Measurements from ENCODE around the gene TMEM239. TPM values are rescaled to one million over a fixed set of nuclear protein-coding genes. Genes with fewer than 3 reads are reported as not detected.

TMEM239 gene
- polyA plus RNA-seq, 5 donors = 0.03 to 0.06 (median 0.04) TPM; not detected in 1

- DNase-seq = no peak
These were observed 30.5 kb downstream of the TMEM239 start for GRCh38 chr20:2846698-2847097.

DNA sequence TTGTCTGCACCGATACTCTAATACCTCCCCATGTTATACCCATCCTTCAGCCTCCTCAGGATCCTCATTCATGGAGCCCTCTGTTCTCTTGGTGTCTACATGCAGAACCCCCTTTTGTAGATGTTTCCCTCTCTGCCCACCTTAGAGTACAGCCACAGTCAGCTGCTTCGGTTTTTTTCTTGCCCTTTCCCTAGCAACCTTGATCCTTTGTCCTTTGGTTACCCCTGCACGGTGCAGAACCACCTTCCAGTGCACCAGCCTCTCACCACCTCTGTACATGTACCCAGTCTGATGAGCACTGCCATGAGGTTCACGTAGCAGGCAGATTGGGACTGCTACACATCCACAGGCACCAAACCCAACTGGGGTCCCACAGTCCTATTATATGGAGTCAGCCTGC lies 31.6 kb downstream of the TMEM239 start:
- no peak for DNase-seq

DNA sequence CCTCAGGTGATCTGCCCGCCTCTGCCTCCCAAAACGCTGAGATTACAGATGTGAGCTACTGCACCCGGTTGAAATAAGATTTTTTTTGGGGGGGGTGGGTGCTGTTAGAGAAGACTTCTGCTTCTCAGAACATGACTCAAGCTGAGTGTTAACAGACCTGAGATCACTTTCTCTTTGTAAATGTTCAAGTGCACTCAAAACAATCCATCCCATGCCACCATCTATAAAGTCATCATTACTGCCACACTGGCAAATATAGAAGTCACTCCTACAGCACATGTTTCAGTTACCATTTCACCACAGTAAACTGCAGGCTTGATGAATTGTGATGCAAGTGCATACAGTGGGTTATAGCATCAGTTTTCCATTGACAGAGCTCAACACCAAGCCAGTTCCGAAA lies 33.4 kb downstream of the TMEM239 start:
- DNase-seq = no peak

DNA sequence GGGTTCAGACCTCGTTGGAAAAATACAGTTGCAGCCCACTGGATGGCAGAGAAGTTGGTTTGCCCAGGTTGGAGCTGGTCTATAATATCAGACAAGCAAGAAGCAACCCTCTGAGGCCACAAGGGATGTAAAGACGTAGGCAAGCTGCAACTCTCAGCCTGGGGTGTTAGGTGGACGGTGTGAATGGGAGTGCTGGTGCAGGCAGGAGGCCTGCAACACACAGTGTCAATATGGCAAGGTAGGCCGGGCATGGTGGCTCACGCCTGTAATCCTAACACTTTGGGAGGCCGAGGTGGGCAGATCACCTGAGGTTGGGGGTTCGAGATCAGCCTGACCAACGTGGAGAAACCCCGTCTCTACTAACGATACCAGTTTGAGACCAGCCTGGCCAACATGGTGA lies 34.9 kb downstream of the TMEM239 start:
- no peak for DNase-seq

DNA sequence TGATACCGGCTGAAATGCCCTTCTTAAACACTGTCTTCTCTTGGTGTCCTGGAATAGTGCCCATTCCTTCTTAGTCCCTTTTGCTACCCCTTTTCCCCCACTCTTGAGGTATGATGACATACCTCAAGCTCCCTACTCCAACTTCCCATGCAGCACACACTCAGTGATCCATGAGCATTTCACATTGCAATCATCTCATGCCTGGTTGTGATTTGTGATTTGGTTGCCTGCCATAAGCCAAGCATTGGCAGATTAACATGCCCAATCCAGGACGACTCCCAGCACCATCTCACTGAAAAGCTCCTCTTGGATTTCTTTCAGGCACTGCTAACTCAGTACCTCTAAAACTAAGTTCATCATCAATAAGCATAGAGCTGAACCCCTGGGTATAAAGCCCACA lies 42.4 kb downstream of the TMEM239 start:
- DNase-seq = no peak

GRCh38 chr20:2859330-2860121 lies 43.4 kb downstream of the TMEM239 start:
- no peak for DNase-seq

GRCh38 chr20:2864626-2865025 lies 48.5 kb downstream of the TMEM239 start:
- DNase-seq = no peak

DNA sequence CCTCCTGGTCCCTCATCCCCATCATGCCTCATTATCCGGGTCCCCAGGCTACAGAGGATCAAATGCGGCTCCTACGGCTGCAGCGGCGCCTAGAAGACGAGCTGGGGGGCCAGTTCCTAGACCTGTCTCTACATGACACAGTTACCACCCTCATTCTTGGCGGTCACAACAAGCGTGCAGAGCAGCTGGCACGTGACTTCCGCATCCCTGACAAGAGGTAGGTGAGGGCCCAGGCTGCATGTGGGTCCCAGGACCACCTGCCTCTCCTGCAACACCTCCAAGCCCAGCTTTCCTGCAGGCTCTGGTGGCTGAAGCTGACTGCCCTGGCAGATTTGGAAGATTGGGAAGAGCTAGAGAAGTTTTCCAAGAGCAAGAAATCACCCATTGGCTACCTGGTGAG lies 48.9 kb downstream of the TMEM239 start:
- no peak for DNase-seq

DNA sequence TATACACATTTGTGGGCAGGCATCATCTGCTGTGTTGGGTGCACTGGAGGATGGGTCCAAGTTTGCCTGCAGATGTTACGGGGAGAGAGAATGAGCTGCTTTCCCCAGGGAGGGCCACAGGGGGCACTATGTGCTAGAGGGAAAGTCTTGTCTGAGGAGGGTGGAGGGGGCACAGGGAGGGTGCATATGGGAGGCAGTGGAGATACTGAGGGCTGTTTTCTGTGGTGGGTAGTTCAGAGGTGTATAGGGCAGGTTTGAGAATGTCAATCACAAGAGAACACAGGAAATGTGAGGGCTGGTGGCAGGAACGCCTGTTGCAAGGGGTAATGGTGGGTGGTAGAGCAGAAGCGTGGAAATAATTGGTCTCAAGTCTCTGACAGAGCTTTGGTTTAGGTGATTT lies 49.5 kb downstream of the TMEM239 start:
- no peak for DNase-seq

- no peak for DNase-seq
These were observed 50.1 kb downstream of the TMEM239 start for GRCh38 chr20:2866236-2866635.

DNA sequence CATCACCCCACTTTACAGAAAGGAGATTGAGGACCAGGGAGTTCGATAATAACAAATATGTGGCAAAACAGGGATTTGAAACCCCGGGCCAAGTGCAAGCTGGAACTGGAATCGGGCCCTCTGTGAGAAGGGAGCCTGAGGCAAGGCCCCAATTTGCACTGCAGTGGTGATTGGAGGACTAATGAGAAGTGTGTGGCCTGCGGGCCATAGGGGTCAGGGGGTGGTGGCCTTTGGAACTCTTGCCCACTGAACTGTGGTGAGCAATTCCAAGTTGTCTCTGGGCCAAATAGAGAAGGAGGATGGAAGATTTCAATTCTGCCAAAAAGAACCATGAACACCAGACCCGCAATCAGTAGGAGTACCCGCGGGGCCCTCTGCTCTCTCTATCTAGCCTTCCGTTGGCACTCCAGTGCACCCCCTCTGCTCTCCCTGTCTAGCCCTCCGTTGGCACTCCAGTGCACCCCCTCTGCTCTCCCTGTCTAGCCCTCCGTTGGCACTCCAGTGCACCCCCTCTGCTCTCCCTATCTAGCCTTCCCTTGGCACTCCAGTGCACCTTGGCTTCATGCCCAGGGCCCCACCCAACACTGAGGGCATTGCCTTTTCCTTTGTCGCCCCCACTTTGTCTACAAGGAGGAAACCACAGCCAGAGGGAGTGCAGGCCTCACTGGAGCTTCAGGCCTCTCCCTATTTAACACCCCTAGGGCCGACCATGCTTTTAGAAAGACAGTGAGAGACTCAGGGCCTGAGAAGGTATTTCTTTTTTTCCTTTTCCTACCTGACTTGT lies 51.1 kb downstream of the TMEM239 start:
- DNase-seq = no peak

Other genes starting within 250 kb of the TMEM239 start
- gene NOP56, start 163.7 kb upstream of the TMEM239 start, polyA plus RNA-seq (ENCODE audit: insufficient read depth in 1 of 5, insufficient read length in 5 of 5, low replicate concordance in 1 of 5) = 100 to 1,000 TPM; 202 to 234 (median 211) TPM
- gene IDH3B, start 152.1 kb upstream of the TMEM239 start, polyA plus RNA-seq (ENCODE audit: insufficient read depth in 1 of 5, insufficient read length in 5 of 5, low replicate concordance in 1 of 5) = 100 to 1,000 TPM; 103 to 131 (median 118) TPM
- 10 to 100 TPM; 32.9 to 49.6 (median 42.2) TPM for gene EBF4, start 123.6 kb upstream of the TMEM239 start, polyA plus RNA-seq (ENCODE audit: insufficient read depth in 1 of 5, insufficient read length in 5 of 5, low replicate concordance in 1 of 5)
- 10 to 100 TPM; 69.4 to 86.4 (median 74.6) TPM for gene CPXM1, start 15.7 kb upstream of the TMEM239 start, polyA plus RNA-seq (ENCODE audit: insufficient read depth in 1 of 5, insufficient read length in 5 of 5, low replicate concordance in 1 of 5)
- not detected for gene C20orf141, start 1.4 kb upstream of the TMEM239 start, polyA plus RNA-seq (ENCODE audit: insufficient read depth in 1 of 5, insufficient read length in 5 of 5, low replicate concordance in 1 of 5)
- 10 to 100 TPM; 41.5 to 68.8 (median 61.8) TPM for gene PCED1A, start 24.3 kb downstream of the TMEM239 start, polyA plus RNA-seq (ENCODE audit: insufficient read depth in 1 of 5, insufficient read length in 5 of 5, low replicate concordance in 1 of 5)
- 10 to 100 TPM; 30.5 to 40.2 (median 35.7) TPM for gene VPS16, start 24.4 kb downstream of the TMEM239 start, polyA plus RNA-seq (ENCODE audit: insufficient read depth in 1 of 5, insufficient read length in 5 of 5, low replicate concordance in 1 of 5)
- gene PTPRA, start 57.1 kb downstream of the TMEM239 start, polyA plus RNA-seq (ENCODE audit: insufficient read depth in 1 of 5, insufficient read length in 5 of 5, low replicate concordance in 1 of 5) = 10 to 100 TPM; 74.5 to 98.7 (median 92.2) TPM
- under 1 TPM; 0.31 to 0.63 (median 0.50) TPM for gene GNRH2, start 227.3 kb downstream of the TMEM239 start, polyA plus RNA-seq (ENCODE audit: insufficient read depth in 1 of 5, insufficient read length in 5 of 5, low replicate concordance in 1 of 5)
- gene MRPS26, start 229.7 kb downstream of the TMEM239 start, polyA plus RNA-seq (ENCODE audit: insufficient read depth in 1 of 5, insufficient read length in 5 of 5, low replicate concordance in 1 of 5) = 10 to 100 TPM; 34.1 to 70.1 (median 46.3) TPM